ENCODE results near the gene CCNL2. TPM values are rescaled to one million over a fixed set of nuclear protein-coding genes. Genes with fewer than 3 reads are reported as not detected.

The CCNL2 gene
- total and polyA plus RNA-seq, 2 of the 13 experiments (the other 11 are each of a cell fraction or from before 2014, with no cell fraction given) = 105 to 340 TPM

DNA sequence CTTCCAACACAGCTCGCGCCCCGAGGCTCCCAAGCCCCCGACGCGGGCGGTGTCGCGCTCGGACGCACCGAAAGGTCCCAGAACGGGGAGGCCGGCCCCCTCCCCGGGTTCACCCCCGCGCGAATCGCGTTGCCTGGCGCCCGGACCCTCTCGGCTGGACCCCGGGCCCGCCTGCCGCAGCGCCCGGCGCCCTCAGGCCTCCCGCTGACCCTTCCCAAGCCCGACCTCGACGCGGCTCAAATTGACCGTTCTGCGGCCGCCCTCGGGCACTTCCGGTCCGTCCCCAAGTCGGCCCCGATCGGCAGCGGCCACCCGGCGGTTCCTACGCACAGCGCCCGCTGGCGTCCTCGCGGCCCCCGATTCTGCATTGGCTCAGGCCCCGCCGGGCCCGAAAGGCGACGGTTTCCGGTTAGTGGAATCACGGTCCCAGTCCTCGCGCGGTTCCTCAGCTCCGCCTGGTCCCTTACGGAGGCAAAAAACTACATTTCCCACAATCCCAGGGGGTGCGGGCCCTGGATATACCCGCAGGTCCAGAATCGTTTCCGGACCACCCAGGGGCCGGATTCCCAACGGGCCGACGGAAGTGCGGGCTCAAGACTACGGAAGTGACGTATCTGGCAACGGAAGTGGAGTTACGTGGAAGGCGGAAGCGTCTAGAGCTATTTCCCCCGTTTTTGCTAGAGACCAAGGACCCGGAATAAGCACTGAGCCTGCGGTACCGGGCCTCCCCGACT, 24.0 kb downstream of the CCNL2 start, which contains the start of gene AURKAIP1 (continued):
- TF ChIP-seq GMEB2 (CRISPR knock-in tag; IDR thresholded peaks at IDR 0.05; ENCODE audit: low read depth) = no peak; the same call in 1 of the 2 replicates
- TF ChIP-seq NR1H2 (CRISPR knock-in tag; IDR thresholded peaks at IDR 0.05; ENCODE audit: borderline replicate concordance, low read depth) = peak; percentile 86; the same call in 1 of the 2 replicates
- peak; percentile 89; the same call in 1 of the 2 replicates for TF ChIP-seq ZMAT3 (CRISPR knock-in tag; conservative IDR thresholded peaks at IDR 0.05)
- TF ChIP-seq, protein P1, sequence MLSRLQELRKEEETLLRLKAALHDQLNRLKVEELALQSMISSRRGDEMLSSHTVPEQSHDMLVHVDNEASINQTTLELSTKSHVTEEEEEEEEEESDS (CRISPR knock-in tag; IDR thresholded peaks at IDR 0.05; ENCODE audit: borderline replicate concordance) = no peak
- no peak; the same call in 1 of the 2 replicates for TF ChIP-seq MLLT10 (CRISPR knock-in tag; IDR thresholded peaks at IDR 0.05)
- TF ChIP-seq ZNF703 (CRISPR knock-in tag; IDR thresholded peaks at IDR 0.05; ENCODE audit: borderline replicate concordance) = peak; percentile 85; the same call in 1 of the 2 replicates
- TF ChIP-seq, protein P2, sequence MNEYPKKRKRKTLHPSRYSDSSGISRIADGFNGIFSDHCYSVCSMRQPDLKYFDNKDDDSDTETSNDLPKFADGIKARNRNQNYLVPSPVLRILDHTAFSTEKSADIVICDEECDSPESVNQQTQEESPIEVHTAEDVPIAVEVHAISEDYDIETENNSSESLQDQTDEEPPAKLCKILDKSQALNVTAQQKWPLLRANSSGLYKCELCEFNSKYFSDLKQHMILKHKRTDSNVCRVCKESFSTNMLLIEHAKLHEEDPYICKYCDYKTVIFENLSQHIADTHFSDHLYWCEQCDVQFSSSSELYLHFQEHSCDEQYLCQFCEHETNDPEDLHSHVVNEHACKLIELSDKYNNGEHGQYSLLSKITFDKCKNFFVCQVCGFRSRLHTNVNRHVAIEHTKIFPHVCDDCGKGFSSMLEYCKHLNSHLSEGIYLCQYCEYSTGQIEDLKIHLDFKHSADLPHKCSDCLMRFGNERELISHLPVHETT (CRISPR knock-in tag; conservative IDR thresholded peaks at IDR 0.05) = peak; percentile 98
- TF ChIP-seq ZSCAN21 (CRISPR knock-in tag; IDR thresholded peaks at IDR 0.05; ENCODE audit: borderline replicate concordance) = peak; percentile 90; the same call in 1 of the 2 replicates
- TF ChIP-seq, protein P3, sequence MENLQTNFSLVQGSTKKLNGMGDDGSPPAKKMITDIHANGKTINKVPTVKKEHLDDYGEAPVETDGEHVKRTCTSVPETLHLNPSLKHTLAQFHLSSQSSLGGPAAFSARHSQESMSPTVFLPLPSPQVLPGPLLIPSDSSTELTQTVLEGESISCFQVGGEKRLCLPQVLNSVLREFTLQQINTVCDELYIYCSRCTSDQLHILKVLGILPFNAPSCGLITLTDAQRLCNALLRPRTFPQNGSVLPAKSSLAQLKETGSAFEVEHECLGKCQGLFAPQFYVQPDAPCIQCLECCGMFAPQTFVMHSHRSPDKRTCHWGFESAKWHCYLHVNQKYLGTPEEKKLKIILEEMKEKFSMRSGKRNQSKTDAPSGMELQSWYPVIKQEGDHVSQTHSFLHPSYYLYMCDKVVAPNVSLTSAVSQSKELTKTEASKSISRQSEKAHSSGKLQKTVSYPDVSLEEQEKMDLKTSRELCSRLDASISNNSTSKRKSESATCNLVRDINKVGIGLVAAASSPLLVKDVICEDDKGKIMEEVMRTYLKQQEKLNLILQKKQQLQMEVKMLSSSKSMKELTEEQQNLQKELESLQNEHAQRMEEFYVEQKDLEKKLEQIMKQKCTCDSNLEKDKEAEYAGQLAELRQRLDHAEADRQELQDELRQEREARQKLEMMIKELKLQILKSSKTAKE (CRISPR knock-in tag; IDR thresholded peaks at IDR 0.05; ENCODE audit: borderline replicate concordance) = no peak
- TF ChIP-seq, protein P4, sequence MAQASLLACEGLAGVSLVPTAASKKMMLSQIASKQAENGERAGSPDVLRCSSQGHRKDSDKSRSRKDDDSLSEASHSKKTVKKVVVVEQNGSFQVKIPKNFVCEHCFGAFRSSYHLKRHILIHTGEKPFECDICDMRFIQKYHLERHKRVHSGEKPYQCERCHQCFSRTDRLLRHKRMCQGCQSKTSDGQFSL (CRISPR knock-in tag; IDR thresholded peaks at IDR 0.05) = peak; percentile 61; the same call in 1 of the 2 replicates
- TF ChIP-seq ZNF644 (CRISPR knock-in tag; IDR thresholded peaks at IDR 0.05; ENCODE audit: low read depth) = no peak
- TF ChIP-seq GABPB1 (CRISPR knock-in tag; IDR thresholded peaks at IDR 0.05) = peak; percentile 98
- TF ChIP-seq KDM5B (CRISPR knock-in tag; IDR thresholded peaks at IDR 0.05; ENCODE audit: borderline replicate concordance) = peak; percentile 87; the same call in 1 of the 2 replicates
- TF ChIP-seq SPEN (CRISPR knock-in tag; IDR thresholded peaks at IDR 0.05; ENCODE audit: low read depth) = peak; percentile 95
- TF ChIP-seq CBX5 (CRISPR knock-in tag; IDR thresholded peaks at IDR 0.05; ENCODE audit: borderline replicate concordance) = peak; percentile 96
- TF ChIP-seq, protein P5, sequence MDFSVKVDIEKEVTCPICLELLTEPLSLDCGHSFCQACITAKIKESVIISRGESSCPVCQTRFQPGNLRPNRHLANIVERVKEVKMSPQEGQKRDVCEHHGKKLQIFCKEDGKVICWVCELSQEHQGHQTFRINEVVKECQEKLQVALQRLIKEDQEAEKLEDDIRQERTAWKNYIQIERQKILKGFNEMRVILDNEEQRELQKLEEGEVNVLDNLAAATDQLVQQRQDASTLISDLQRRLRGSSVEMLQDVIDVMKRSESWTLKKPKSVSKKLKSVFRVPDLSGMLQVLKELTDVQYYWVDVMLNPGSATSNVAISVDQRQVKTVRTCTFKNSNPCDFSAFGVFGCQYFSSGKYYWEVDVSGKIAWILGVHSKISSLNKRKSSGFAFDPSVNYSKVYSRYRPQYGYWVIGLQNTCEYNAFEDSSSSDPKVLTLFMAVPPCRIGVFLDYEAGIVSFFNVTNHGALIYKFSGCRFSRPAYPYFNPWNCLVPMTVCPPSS (IDR thresholded peaks at IDR 0.05) = no peak
- peak; percentile 50 for TF ChIP-seq CBX1 (IDR thresholded peaks at IDR 0.05; ENCODE audit: low read depth)
- peak; percentile 64; the same call in 1 of the 2 replicates for TF ChIP-seq ZFP36L1 (CRISPR knock-in tag; IDR thresholded peaks at IDR 0.05)
- no peak for TF ChIP-seq ZNF446 (CRISPR knock-in tag; IDR thresholded peaks at IDR 0.05)
- TF ChIP-seq ZNF768 (CRISPR knock-in tag; IDR thresholded peaks at IDR 0.05) = peak; percentile 93
- no peak for TF ChIP-seq TERF1 (CRISPR knock-in tag; IDR thresholded peaks at IDR 0.05)
